Loucy (cell line): ENCODE measurements around the gene PRPF38B.

ENCODE experiments used
- EZH2phosphoT487 ChIP-seq: fragments of 200-600 bp; IDR thresholded peaks from 2 replicates; pipeline ENCODE4 v1.6.1; 2018; ENCODE audit warnings: antibody characterized with exemption, mild to moderate bottlenecking, moderate library complexity, borderline replicate concordance
- TF ChIP-seq, protein P1 (sequence below): fragments of 200-600 bp; sonication (generic); conservative IDR thresholded peaks from 2 replicates; pipeline ENCODE4 v1.5.1; 2014; ENCODE audit warnings: mild to moderate bottlenecking, antibody characterized with exemption, low read length

DNA sequence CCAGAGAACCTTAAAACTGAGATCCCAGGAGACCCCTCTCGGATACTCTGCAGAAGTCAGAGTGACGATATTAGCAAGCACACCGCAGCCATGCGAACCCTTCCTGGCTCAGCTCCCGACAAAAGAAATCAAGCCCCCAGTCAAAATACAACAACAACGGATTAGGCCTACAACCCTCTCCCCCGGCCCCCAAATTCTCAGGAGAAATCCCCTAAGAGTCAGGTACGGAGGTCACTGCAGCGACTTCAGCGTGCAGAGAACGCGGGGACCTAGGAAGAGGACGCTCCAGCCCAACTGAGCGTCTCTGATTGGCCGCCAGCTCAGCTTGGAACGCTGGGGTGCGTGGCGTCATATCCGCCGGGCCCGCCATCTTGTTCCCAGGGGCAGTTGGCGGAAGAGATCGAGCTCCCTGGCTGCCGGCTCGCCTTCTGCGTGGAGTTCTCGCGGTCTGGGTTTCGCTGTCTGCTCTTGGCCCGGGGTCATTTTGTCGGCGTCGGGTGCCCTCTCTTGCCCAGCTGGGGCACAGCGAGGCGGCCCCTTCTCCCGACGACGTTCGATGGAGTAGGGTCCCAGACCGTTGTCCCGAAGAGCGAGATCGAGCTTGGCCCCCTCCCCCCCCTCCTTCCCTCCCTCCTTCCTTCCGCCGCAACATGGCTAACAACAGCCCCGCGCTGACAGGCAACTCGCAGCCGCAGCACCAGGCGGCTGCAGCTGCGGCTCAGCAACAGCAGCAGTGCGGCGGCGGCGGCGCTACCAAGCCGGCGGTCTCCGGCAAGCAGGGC, at the start of gene PRPF38B:
- TF ChIP-seq, protein P1, sequence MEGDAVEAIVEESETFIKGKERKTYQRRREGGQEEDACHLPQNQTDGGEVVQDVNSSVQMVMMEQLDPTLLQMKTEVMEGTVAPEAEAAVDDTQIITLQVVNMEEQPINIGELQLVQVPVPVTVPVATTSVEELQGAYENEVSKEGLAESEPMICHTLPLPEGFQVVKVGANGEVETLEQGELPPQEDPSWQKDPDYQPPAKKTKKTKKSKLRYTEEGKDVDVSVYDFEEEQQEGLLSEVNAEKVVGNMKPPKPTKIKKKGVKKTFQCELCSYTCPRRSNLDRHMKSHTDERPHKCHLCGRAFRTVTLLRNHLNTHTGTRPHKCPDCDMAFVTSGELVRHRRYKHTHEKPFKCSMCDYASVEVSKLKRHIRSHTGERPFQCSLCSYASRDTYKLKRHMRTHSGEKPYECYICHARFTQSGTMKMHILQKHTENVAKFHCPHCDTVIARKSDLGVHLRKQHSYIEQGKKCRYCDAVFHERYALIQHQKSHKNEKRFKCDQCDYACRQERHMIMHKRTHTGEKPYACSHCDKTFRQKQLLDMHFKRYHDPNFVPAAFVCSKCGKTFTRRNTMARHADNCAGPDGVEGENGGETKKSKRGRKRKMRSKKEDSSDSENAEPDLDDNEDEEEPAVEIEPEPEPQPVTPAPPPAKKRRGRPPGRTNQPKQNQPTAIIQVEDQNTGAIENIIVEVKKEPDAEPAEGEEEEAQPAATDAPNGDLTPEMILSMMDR = no peak
- no peak for TF ChIP-seq EZH2phosphoT487
